ENCODE results near the gene PTPRC.
"Not testable (repeated sequence)": the region's sequence is repeated elsewhere in the genome, so short reads cannot be mapped to it uniquely, and the experiment has no call there.

Gene PTPRC, protein sequence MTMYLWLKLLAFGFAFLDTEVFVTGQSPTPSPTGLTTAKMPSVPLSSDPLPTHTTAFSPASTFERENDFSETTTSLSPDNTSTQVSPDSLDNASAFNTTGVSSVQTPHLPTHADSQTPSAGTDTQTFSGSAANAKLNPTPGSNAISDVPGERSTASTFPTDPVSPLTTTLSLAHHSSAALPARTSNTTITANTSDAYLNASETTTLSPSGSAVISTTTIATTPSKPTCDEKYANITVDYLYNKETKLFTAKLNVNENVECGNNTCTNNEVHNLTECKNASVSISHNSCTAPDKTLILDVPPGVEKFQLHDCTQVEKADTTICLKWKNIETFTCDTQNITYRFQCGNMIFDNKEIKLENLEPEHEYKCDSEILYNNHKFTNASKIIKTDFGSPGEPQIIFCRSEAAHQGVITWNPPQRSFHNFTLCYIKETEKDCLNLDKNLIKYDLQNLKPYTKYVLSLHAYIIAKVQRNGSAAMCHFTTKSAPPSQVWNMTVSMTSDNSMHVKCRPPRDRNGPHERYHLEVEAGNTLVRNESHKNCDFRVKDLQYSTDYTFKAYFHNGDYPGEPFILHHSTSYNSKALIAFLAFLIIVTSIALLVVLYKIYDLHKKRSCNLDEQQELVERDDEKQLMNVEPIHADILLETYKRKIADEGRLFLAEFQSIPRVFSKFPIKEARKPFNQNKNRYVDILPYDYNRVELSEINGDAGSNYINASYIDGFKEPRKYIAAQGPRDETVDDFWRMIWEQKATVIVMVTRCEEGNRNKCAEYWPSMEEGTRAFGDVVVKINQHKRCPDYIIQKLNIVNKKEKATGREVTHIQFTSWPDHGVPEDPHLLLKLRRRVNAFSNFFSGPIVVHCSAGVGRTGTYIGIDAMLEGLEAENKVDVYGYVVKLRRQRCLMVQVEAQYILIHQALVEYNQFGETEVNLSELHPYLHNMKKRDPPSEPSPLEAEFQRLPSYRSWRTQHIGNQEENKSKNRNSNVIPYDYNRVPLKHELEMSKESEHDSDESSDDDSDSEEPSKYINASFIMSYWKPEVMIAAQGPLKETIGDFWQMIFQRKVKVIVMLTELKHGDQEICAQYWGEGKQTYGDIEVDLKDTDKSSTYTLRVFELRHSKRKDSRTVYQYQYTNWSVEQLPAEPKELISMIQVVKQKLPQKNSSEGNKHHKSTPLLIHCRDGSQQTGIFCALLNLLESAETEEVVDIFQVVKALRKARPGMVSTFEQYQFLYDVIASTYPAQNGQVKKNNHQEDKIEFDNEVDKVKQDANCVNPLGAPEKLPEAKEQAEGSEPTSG (N-terminal part only)

DNA sequence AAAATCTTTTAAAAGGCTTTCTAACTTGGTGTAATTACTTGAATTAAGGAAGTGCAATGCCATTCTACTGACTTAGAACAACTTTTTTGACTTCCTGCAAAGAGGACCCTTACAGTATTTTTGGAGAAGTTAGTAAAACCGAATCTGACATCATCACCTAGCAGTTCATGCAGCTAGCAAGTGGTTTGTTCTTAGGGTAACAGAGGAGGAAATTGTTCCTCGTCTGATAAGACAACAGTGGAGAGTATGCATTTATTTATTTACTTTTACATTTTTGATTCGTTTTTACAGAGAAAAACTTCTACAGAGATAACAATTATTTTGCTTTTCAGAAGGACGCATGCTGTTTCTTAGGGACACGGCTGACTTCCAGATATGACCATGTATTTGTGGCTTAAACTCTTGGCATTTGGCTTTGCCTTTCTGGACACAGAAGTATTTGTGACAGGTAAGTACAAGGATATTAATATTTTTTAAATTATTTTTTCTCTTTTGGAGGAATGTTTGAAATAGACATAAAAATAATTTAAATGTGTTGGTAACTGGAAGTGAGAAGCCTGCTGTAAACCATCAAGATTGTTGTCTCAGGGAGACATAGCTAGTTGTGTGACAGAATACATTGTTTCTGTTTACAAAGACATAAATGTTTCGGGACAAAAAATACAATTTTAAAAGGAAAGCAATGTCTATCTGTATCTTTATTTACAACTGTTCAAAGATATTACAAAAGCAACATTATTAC, at the start of gene PTPRC:
PTPRC (plus strand) TSS at position 147 of the 742 bp plus-strand sequence; CDS start at position 376, 229 bp downstream.
- DNase-seq, result no peak

DNA sequence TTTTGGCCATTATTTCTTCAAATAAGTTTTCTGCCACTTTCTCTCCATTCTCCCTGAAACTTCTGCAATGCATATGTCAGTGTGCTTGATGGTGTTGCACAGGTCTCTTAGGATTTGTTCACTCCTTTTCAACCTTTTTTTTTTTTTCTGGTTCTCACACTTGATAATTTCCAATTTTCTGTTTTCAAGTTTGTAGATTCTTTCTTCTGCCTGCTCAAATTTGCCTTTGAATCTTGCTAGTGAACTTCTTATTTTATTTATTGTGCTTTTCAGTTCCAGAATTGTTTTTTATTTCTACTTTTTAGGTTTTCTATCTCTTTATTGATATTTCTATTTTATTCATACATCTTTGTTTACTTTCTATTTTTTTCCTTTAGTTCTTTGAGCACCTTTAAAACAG, 48.4 kb upstream of the PTPRC start:
- no peak for DNase-seq

DNA sequence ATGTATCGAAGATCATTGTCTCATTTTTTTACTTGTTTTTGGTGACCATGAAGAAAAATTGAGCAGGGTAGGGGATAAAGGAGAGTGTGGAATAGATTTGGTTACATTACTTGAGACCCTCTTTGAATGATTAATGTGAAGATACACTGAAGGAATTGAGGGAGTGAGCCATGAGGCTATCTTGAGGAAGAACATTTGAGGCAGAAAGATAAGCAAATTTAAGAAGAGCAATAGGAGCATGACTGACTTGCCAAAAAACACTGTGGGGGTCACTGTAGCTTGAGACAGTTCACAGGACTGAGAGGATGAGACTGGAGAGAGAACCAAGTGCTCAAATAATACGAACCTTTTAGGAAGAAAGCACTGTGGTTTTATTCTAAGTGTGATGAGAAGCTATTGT, 43.1 kb upstream of the PTPRC start:
- no peak for DNase-seq

DNA sequence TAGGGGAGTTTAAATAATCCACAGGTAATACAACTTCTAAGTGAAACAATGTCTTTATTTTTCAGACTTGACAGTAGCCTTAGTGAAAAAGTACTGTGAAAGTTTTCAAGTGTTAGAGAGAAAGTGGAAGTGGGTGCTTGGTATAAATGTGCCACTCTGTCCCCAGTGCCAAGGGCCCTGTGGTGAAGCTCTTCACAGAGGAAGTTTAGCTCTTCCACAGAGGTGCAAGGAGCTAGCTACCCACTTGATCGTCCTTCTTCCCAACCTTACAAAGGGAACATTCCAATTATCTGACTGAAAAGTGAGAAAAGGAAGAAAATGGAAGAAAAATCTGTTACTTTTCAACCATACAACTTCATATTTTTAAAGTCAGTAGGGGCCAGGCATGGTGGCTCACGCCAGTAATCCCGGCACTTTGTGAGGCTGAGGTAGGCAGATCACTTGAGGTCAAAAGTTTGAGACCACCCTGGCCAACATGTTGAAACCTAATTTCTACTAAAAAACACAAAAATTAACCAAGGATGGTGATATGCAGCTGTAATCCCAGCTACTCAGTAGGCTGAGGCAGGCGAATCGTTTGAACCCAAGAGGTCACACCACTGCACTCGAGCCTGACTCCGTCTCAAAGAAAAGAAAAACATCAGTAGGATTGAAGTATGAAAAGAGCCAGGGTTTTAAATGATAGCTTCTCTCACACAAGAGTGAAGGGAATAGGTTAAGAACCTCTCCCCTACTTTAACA, 41.0 kb upstream of the PTPRC start:
- DNase-seq, result no peak

DNA sequence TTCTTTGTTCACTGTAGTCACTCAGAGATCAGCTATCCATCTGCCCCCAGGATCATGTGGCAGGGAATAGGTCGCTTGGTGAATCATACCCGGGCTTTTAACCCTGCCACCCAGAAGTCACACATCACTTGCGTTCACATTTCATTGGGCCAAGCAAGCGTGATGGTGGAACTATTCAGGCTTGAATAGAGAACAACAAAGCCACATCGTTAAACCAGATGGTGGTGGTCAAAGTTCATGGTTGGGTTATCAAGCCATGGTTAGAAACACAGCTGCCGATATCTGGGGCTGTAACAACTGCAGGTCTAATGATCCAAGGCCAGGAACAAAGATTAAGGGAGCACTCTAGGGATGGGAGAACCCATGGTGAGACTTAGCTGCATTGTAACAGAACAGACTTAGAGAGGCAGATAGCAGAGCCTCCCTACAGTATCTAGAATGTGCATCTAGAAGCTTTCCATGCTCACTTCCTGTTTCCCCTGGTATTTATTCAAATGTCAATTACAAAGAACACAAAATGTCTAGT, 40.0 kb upstream of the PTPRC start:
- DNase-seq, result no peak

DNA sequence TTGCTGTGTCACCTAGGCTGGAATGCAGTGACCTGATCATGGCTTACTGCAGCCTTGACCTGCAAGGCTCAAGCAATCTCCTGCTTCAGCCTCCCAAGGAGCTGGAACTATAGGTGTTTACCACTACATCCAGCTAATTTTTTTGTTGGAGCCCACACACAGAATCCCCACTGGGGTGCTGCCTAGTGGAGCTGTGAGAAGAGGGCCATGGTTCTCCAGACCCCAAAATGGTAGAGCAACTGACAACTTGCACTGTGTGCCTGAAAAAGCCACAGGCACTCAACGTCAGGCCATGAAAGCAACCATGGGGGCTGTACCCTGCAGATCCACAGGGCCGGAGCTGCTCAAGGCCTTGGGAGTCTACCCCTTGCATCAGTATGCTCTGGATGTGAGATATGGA, 39.1 kb upstream of the PTPRC start:
- DNase-seq, result no peak

DNA sequence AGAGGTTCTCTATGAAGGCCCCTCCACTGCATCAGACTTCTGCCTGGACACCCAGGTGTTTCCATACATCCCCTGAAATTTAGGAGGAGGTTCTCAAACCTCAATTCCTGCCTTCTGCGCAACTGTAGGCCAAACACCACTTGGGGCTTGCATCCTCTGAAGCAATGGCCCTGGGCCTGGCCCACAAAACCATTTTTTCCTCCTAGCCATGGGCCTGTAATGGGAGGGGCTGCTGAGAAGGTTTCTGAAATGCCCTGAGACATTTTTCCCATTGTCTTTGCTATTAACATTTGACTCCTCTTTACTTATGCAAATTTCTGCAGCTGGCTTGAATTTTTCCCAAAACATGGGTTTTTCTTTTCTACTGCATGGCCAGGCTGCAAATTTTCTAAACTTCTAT, 37.9 kb upstream of the PTPRC start:
- DNase-seq, result no peak

DNA sequence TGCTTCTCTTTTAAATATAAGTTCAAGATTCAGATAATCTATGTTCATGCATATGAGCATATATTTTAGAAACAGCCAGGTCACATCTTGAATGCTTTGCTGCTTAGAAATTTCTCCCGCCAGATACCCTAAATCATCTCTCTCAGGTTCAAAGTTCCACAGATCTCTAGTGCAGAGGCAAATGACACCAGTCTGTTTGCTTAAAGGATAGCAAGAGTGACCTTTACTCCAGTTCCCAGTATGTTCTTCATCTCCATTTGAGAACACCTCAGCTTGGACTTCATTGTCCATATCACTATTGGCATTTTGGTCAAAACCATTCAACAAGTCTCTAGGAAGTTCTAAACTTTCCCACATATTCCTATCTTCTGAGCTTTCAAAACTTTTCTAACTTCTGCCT, 37.5 kb upstream of the PTPRC start:
- DNase-seq, result not testable (repeated sequence)

DNA sequence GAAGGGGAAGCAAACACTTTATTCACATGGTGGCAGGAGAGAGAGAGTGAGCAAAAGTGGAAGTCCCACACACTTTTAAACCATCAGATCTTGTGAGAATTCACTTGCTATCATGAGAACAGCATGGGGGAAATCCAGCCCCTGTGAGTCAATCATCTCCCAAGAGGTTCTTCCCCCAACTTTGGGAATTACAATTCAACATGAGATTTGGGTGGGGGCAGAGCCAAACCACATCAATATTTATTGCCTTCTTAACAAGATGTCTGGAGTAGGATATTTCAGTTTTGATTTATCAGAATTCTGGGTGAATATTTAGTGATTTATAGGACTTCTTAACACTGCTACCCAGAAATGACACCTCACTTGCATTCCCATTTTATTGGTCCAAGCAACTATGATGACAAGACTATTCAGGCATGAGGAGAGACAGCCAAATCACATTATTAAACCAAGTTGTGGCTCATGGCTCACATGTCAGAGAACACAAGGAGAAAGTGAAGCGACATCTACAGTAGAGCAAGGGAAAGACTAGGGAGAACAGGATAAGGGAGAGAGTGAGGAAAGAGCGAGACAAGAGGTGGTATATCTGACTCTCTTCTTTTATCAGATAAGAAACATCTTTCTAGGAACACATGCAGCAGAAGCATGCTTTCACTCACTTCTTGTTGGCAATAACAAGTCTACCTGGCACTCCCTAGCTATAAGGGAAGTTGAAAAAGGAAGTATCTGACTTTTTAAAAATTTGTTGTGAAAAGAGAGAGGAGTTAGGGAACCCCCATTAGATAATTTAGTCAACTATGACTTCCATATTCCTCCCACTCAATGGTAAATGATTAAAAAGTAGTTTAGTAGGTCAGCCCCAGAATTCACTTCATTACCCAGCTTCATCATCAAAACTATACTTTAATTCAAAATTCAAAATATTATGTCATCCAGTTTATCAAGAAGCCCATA, 36.6 kb upstream of the PTPRC start:
- DNase-seq, result no peak

DNA sequence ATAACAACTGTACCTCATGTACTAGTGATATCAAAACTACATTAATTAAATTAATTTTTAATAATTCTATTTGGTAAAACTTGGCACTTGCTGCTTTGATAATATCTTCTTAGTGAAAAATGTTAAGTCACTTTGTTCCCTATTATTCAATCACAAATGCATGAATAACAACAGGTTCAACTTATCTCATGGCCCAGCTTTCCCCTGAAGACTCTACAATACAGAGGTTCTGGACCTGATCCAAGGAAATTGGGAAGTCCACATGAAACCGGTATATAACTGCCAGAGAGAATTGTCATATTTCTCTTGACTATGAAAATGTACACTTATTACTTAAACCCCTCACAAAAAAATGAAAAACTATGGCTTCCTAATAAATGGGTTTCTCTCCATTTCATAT, 33.9 kb upstream of the PTPRC start:
- DNase-seq, result no peak

DNA sequence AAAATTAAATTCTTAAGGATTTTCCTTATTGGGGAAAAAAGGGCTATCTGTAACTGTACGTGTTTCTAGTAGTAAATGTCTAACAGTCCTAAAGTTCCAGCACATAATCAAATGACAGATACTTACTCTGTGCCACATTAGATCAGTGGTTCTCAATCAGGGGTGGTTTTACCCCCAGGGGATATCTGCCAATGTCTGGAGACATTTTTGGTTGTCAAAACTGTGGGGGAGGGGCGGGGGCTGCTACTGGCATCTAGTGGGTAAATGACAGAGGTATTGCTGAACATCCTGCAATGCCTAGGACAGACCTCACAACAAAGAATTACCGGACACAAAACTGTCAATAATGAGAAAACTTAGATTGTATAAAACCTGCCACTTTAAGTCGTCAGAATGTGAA, 33.4 kb upstream of the PTPRC start:
- no peak for DNase-seq

DNA sequence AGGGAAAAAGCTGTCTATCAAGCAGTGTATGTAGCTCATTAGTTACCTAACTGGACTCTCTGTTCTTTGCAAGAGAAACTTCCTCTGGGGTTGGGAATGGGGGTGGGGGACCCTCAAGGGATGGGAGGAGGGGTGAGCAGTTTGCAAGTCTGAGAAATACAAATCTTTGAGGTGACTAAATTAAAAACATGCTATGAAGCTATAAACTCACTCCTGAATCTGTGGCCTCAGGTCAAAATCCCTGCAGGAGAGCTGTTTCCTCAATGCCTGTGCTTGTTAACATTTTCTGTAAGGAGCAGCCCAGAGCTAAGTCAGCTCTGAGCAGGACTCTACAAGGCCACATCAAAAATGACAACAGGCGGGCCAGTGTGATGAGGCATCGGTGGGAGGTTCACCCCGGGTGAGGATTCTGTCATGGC, 32.8 kb upstream of the PTPRC start:
- DNase-seq, result no peak

DNA sequence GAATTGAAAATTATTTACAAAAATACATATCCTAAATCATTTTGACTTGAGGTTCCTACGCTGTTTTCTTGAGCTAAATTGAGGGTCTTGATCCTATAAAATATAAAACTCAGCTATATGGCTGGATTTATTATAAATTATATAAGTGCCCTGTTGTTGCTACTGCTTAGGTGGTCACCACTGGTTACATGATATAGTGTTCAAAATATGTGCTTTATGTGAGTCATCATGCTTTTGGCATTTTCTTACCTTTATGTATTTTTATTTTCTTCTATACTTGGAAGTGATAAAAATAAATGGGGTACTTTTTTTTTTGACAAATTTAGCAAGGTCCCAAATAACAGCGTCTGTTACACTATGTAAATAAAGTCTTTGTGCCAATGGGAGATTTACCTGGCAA, 31.1 kb upstream of the PTPRC start:
- no peak for DNase-seq

DNA sequence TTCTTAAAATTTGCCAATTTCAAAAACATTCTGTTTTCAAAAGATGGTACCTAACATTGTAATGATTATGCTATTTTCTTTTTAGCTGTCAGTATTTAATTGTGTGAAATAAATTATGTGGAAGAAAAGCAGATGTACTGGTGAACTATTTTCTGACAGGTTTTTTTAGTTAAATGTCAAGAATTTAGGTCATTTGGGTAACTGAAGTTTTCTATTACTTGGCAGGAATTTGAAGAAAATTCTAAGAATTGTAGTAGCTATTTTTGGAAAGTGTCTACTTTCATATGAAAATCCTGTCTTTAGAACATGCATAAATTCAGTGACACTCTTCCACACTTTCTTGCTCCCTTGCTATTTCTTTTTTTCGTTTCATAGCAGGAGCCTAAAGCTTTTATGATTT, 28.5 kb upstream of the PTPRC start:
- DNase-seq, result no peak

DNA sequence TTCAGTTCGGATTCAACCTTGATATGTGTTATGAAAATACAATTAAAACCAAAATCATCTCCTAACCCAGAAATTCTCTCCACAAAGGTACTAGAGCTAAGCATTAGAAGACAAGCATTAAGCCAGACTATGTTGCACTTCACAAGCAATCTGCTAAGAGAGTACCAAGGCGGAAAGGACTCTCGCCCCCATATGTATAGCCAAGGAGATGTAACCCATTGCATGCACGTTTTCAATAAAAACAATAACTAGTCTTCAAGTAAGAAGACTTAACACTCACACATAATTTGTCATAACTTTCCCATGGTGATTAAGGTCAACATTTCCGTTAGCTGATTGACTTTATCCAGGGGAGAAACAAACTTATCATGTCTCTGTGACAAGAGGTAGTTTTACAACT, 27.6 kb upstream of the PTPRC start:
- no peak for DNase-seq

DNA sequence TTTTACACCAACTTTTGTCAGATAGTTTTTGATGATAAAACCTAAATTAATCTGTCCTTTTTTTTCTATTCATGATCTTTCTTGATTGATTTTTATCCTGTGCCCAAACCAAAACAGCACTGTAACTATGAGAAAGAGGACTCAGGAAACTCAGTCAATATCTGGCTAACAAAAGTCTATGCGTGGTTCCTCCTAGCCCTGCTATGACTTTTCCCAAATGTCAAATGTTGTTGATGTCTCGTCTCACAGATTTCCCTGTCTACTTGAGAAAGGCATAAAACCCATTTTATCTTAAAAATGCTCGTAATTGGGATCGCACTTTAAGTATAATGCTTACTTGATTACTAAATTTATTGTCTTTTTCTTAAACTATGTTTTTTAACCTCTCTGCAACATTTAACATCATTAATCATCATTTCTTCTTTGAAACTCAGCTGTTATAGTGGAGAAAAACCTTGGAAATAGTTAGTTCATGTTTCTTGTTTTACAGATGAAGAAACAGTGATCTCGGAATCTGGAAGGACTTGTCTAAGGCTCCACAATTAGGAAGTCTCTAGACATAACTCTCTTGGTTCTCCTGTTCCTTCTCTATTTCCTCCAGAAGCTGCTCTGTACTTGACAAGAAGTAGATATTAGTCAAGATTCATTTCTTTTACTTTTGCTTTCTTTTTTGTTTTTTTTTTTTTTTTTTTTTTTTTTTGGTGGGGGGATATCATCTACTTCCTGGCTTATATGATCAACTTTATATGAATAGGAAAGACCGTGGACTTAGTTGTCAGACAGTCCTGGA, 26.2 kb upstream of the PTPRC start:
- DNase-seq, result no peak

DNA sequence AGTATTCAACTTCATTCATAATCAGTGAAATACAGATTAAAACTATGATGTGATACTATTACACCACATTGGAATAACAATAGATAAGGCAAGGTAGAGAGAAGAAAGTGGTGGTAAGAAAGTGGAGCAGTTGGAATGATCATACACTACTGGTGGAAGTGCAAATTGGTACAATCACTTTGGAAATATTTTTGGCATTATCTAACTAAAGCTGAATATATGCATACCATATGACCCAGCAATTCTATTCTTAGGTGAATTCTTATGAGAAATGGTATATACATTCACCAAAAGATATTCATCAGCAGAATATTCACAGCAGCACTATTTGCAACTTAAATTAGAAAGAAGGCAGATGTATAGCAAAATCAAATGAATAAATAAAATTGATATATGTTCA, 21.4 kb upstream of the PTPRC start:
- DNase-seq, result no peak

DNA sequence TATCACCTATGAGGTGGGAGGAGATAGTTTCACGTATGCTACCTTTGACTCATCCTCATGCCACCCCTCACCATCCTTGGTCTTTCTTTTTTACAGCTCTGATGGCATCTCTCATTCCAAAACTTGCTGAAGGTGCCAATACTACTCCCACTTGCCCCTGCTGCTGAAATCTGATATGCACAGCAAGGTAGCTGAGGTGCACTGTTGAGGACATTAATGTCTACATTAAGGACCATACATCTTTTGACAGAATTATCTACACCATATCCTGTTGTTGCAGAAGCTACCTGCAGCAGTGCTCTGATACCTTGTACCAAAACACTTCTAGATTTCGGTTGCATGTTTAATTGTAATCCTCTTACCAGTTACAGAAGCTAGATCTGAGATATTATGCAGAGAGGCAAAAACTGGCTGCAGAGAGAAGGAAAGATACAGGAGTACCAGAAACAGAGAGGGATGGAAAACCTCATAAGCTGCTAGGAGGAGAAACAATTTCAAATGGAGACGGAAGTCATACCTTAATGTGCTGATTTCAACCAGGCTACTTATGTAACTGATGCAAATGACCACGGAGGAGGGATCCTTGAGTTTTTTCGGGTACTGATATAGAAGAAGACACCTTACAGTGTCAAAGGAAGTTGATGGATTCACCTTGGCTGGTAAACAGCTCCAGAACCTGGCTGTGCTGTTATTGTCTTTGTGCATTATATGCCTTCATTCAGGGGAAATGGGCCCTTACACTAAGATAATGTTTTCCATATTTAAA, 19.3 kb upstream of the PTPRC start:
- DNase-seq, result no peak

DNA sequence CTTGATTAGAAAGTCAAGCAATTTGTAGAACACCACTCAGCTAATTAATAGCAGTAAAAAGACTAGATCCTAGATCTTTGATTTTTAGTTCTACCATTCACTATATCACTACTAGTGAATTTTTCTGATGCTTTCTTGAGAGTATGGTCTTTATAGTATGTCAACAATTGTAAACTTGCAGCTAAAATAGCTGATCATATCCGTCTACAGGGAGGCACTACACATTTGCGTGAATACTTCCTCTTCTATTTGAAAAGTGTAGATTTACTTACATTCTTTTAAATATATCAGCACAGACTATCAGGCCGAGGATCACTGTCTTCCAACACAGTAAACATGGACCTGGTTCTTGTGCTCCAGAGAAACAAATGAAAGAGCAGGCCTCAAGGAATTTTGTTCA, 18.6 kb upstream of the PTPRC start:
- no peak for DNase-seq

All from NCI-H345 (cell line).